Measurements from ENCODE around the gene CD47.

Gene CD47

GRCh38 chr3:108036984-108037741, 53.7 kb downstream of the CD47 start:
- Histone ChIP-seq H3K27me3 (ENCODE audit: control insufficient read depth, insufficient read depth, low read length) (no peaks in the 10 kb centered on the region), H3K9ac (ENCODE audit: low read depth, low read length) (no peak overlapping the region), H3K4me2 (ENCODE audit: low read length) (no peak overlapping the region), H3K4me3 (ENCODE audit: low read length) (no peak overlapping the region), H3K4me1 (ENCODE audit: control insufficient read depth, insufficient read depth, low read length) (no peaks in the 10 kb centered on the region), H3K36me3 (ENCODE audit: insufficient read depth, low read length) (peaks cover 3% of the 10 kb centered on the region), H3K9me3 (replicated peaks; ENCODE audit: low read length) (no peaks in the 10 kb centered on the region)

GRCh38 chr3:108036401-108036800, 54.4 kb downstream of the CD47 start:
- H3K36me3 ChIP-seq (ENCODE audit: insufficient read depth, low read length), result peaks cover 3% of the 10 kb centered on the region

GRCh38 chr3:108035751-108036150, 55.1 kb downstream of the CD47 start:
- Histone ChIP-seq H3K27me3 (ENCODE audit: control insufficient read depth, insufficient read depth, low read length) (no peaks in the 10 kb centered on the region), H3K9ac (ENCODE audit: low read depth, low read length) (no peak overlapping the region), H3K4me2 (ENCODE audit: low read length) (no peak overlapping the region), H3K4me3 (ENCODE audit: low read length) (no peak overlapping the region), H3K36me3 (ENCODE audit: insufficient read depth, low read length) (peaks cover 3% of the 10 kb centered on the region), H3K9me3 (replicated peaks; ENCODE audit: low read length) (no peaks in the 10 kb centered on the region), H3K4me1 (ENCODE audit: control insufficient read depth, insufficient read depth, low read length) (no peaks in the 10 kb centered on the region)

More at GRCh38 chr3:108036401-108036800, 54.4 kb downstream of the CD47 start:
- Histone ChIP-seq H3K9ac (ENCODE audit: low read depth, low read length) (no peak overlapping the region), H3K4me3 (ENCODE audit: low read length) (no peak overlapping the region), H3K4me2 (ENCODE audit: low read length) (no peak overlapping the region), H3K9me3 (replicated peaks; ENCODE audit: low read length) (no peaks in the 10 kb centered on the region), H3K4me1 (ENCODE audit: control insufficient read depth, insufficient read depth, low read length) (no peaks in the 10 kb centered on the region), H3K27me3 (ENCODE audit: control insufficient read depth, insufficient read depth, low read length) (no peaks in the 10 kb centered on the region)

GRCh38 chr3:108031895-108032294, 58.9 kb downstream of the CD47 start:
- Histone ChIP-seq H3K36me3 (ENCODE audit: insufficient read depth, low read length) (no peaks in the 10 kb centered on the region), H3K4me1 (ENCODE audit: control insufficient read depth, insufficient read depth, low read length) (no peaks in the 10 kb centered on the region), H3K4me2 (ENCODE audit: low read length) (no peak overlapping the region), H3K9me3 (replicated peaks; ENCODE audit: low read length) (no peaks in the 10 kb centered on the region), H3K4me3 (ENCODE audit: low read length) (no peak overlapping the region), H3K27me3 (ENCODE audit: control insufficient read depth, insufficient read depth, low read length) (no peaks in the 10 kb centered on the region), H3K9ac (ENCODE audit: low read depth, low read length) (no peak overlapping the region)

GRCh38 chr3:108030960-108031359, 59.9 kb downstream of the CD47 start:
- Histone ChIP-seq H3K4me1 (ENCODE audit: control insufficient read depth, insufficient read depth, low read length) (no peaks in the 10 kb centered on the region), H3K9ac (ENCODE audit: low read depth, low read length) (no peak overlapping the region), H3K27me3 (ENCODE audit: control insufficient read depth, insufficient read depth, low read length) (no peaks in the 10 kb centered on the region), H3K4me2 (ENCODE audit: low read length) (no peak overlapping the region), H3K36me3 (ENCODE audit: insufficient read depth, low read length) (no peaks in the 10 kb centered on the region), H3K4me3 (ENCODE audit: low read length) (no peak overlapping the region), H3K9me3 (replicated peaks; ENCODE audit: low read length) (no peaks in the 10 kb centered on the region)

- Histone ChIP-seq H3K4me1 (ENCODE audit: control insufficient read depth, insufficient read depth, low read length) (peaks cover 3% of the 10 kb centered on the region), H3K9me3 (replicated peaks; ENCODE audit: low read length) (no peaks in the 10 kb centered on the region), H3K4me3 (ENCODE audit: low read length) (no peak overlapping the region), H3K36me3 (ENCODE audit: insufficient read depth, low read length) (no peaks in the 10 kb centered on the region), H3K27me3 (ENCODE audit: control insufficient read depth, insufficient read depth, low read length) (no peaks in the 10 kb centered on the region), H3K9ac (ENCODE audit: low read depth, low read length) (no peak overlapping the region), H3K4me2 (ENCODE audit: low read length) (no peak overlapping the region)
Measured at GRCh38 chr3:108029466-108029865, 61.4 kb downstream of the CD47 start.

- Histone ChIP-seq H3K9ac (ENCODE audit: low read depth, low read length) (no peak overlapping the region), H3K4me1 (ENCODE audit: control insufficient read depth, insufficient read depth, low read length) (peaks cover 3% of the 10 kb centered on the region), H3K9me3 (replicated peaks; ENCODE audit: low read length) (no peaks in the 10 kb centered on the region), H3K4me2 (ENCODE audit: low read length) (no peak overlapping the region), H3K27me3 (ENCODE audit: control insufficient read depth, insufficient read depth, low read length) (no peaks in the 10 kb centered on the region), H3K4me3 (ENCODE audit: low read length) (no peak overlapping the region), H3K36me3 (ENCODE audit: insufficient read depth, low read length) (no peaks in the 10 kb centered on the region)
Measured at GRCh38 chr3:108028896-108029295, 61.9 kb downstream of the CD47 start.

GRCh38 chr3:108025177-108025576, 65.7 kb downstream of the CD47 start:
- no peaks in the 10 kb centered on the region for H3K36me3 ChIP-seq (ENCODE audit: insufficient read depth, low read length)

GRCh38 chr3:108024146-108024850, 66.5 kb downstream of the CD47 start:
- H3K27me3 ChIP-seq (ENCODE audit: control insufficient read depth, insufficient read depth, low read length), result peaks cover 8% of the 10 kb centered on the region
- no peak overlapping the region for H3K4me2 ChIP-seq (ENCODE audit: low read length)
- peaks cover 3% of the 10 kb centered on the region for H3K4me1 ChIP-seq (ENCODE audit: control insufficient read depth, insufficient read depth, low read length)

More at GRCh38 chr3:108025177-108025576, 65.7 kb downstream of the CD47 start:
- Histone ChIP-seq H3K4me1 (ENCODE audit: control insufficient read depth, insufficient read depth, low read length) (peaks cover 3% of the 10 kb centered on the region), H3K9me3 (replicated peaks; ENCODE audit: low read length) (no peaks in the 10 kb centered on the region), H3K4me3 (ENCODE audit: low read length) (no peak overlapping the region), H3K9ac (ENCODE audit: low read depth, low read length) (no peak overlapping the region), H3K4me2 (ENCODE audit: low read length) (no peak overlapping the region), H3K27me3 (ENCODE audit: control insufficient read depth, insufficient read depth, low read length) (peaks cover 6% of the 10 kb centered on the region)

GRCh38 chr3:108022256-108023150, 68.3 kb downstream of the CD47 start:
- H3K27me3 ChIP-seq (ENCODE audit: control insufficient read depth, insufficient read depth, low read length), result peaks cover 8% of the 10 kb centered on the region
- no peaks in the 10 kb centered on the region for H3K9me3 ChIP-seq (replicated peaks; ENCODE audit: low read length)
- no peak overlapping the region for H3K9ac ChIP-seq (ENCODE audit: low read depth, low read length)
- no peak overlapping the region for H3K4me3 ChIP-seq (ENCODE audit: low read length)
- no peaks in the 10 kb centered on the region for H3K36me3 ChIP-seq (ENCODE audit: insufficient read depth, low read length)
- peaks cover 3% of the 10 kb centered on the region for H3K4me1 ChIP-seq (ENCODE audit: control insufficient read depth, insufficient read depth, low read length)
- no peak overlapping the region for H3K4me2 ChIP-seq (ENCODE audit: low read length)

More at GRCh38 chr3:108024146-108024850, 66.5 kb downstream of the CD47 start:
- Histone ChIP-seq H3K4me3 (ENCODE audit: low read length) (no peak overlapping the region), H3K9ac (ENCODE audit: low read depth, low read length) (no peak overlapping the region), H3K36me3 (ENCODE audit: insufficient read depth, low read length) (no peaks in the 10 kb centered on the region), H3K9me3 (replicated peaks; ENCODE audit: low read length) (no peaks in the 10 kb centered on the region)

GRCh38 chr3:108021533-108021932, 69.3 kb downstream of the CD47 start:
- H3K4me2 ChIP-seq (ENCODE audit: low read length), result no peak overlapping the region
- H3K27me3 ChIP-seq (ENCODE audit: control insufficient read depth, insufficient read depth, low read length), result peaks cover 8% of the 10 kb centered on the region
- peaks cover 3% of the 10 kb centered on the region for H3K4me1 ChIP-seq (ENCODE audit: control insufficient read depth, insufficient read depth, low read length)
- H3K36me3 ChIP-seq (ENCODE audit: insufficient read depth, low read length), result no peaks in the 10 kb centered on the region
- H3K9me3 ChIP-seq (replicated peaks; ENCODE audit: low read length), result no peaks in the 10 kb centered on the region
- H3K4me3 ChIP-seq (ENCODE audit: low read length), result no peak overlapping the region
- no peak overlapping the region for H3K9ac ChIP-seq (ENCODE audit: low read depth, low read length)
